ENCODE results near the gene DNM3.

The DNM3 gene

DNA sequence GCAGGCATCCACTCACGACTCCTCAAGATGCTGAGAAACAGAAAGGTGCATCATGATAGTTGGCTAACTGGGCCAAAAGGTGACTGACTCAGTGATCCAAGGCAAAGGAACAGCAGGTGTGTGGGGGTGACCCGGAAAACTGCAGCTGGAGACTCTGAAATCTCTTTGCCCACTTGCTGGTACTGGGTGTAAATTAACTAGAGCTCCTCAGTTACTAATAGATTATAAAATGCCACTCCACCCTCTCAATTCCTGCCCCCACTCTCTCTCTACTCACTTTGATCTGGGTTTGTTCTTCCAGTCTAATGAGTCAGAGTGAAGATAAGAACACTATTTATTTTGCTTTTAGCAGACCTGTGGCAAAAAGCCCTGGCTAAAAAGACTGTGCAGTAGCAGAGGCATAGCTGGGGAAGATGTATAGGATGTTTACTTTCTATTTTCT lies 609.7 kb downstream of the DNM3 start:
- no peaks in the 10 kb centered on the region for H3K27me3 ChIP-seq (ENCODE audit: control insufficient read depth, insufficient read depth, low read length)
- H3K9ac ChIP-seq (ENCODE audit: low read length), result no peak overlapping the region
- no peak overlapping the region for H3K4me3 ChIP-seq (ENCODE audit: low read length)
- H3K36me3 ChIP-seq (ENCODE audit: control insufficient read depth, insufficient read depth, low read length), result no peaks in the 10 kb centered on the region
- no peaks in the 10 kb centered on the region for H3K9me3 ChIP-seq (ENCODE audit: control insufficient read depth, low read length)
- peaks cover 44% of the 10 kb centered on the region for H3K4me1 ChIP-seq (ENCODE audit: control insufficient read depth, insufficient read depth, low read length)

DNA sequence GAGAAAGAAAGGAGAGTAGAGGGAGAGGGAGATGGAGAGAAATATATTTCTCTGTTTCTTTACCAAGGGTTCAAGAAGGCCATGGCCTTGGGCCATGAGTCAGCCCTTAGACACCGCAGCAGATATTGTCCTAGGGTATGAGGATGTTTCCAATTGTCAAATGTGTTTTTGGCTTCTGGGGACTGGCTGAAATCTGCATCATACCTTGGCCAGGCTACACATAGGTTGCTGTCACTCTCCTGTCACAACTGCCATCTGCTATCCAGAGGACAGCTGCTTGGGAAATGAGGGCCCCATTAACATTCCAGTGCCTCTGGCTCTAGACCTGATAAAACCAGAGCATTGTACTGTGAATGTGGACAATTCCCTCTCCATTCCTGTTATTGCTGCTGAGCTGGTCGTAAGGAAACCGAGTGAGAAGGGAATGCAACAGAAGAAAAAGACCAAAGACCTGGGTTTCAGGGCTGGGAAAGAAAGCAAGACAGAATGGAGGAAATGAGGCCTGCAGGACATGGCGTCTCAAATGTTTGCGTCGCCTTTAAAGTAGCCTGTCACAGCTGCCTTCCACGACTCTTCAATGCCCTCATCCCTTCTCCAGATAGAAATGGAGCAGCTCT lies 611.3 kb downstream of the DNM3 start:
- Histone ChIP-seq H3K9ac (ENCODE audit: low read length) (no peak overlapping the region), H3K27me3 (ENCODE audit: control insufficient read depth, insufficient read depth, low read length) (no peaks in the 10 kb centered on the region), H3K9me3 (ENCODE audit: control insufficient read depth, low read length) (no peaks in the 10 kb centered on the region), H3K4me1 (ENCODE audit: control insufficient read depth, insufficient read depth, low read length) (peaks cover 38% of the 10 kb centered on the region), H3K36me3 (ENCODE audit: control insufficient read depth, insufficient read depth, low read length) (no peaks in the 10 kb centered on the region), H3K4me3 (ENCODE audit: low read length) (no peak overlapping the region)

DNA sequence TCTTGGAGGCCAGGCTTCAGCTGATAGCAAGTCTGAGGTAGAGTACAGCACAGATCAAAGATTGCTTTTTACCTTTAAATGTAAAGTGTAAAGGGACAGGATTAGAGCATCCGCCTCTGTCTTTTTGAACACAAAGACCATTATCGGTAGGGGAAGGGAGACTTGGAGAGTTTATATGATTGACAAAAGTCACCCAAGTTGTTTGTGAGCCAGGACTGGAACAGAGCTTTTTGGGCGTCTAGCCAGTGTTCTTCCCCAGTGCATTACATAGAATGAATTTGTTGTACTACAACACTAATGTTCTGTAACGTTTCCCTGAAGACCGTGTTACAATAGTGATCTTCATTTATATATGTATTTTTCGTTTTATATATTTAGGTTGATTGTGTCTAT lies 611.9 kb downstream of the DNM3 start:
- Histone ChIP-seq H3K27me3 (ENCODE audit: control insufficient read depth, insufficient read depth, low read length) (no peaks in the 10 kb centered on the region), H3K36me3 (ENCODE audit: control insufficient read depth, insufficient read depth, low read length) (no peaks in the 10 kb centered on the region), H3K9me3 (ENCODE audit: control insufficient read depth, low read length) (no peaks in the 10 kb centered on the region), H3K9ac (ENCODE audit: low read length) (no peak overlapping the region), H3K4me3 (ENCODE audit: low read length) (no peak overlapping the region), H3K4me1 (ENCODE audit: control insufficient read depth, insufficient read depth, low read length) (peaks cover 37% of the 10 kb centered on the region)

DNA sequence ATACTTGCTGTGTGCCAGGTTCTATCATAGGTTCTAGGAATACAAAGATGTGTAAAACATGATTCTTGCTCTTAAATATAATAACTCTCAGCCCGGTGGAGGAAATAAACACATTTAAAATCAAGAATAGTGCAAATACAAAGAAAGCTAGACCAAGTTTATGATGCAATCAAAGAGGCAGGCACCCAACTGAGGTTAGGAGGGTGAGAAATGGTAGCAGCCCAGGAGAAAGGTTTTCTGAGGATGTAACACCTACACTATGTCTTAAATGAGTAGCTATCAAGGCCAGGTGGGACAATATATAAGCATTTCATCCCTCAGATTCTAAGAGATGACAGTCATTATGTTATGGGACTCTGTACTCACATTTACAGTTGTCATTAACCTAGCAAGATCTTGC lies 612.3 kb downstream of the DNM3 start:
- Histone ChIP-seq H3K9me3 (ENCODE audit: control insufficient read depth, low read length) (no peaks in the 10 kb centered on the region), H3K27me3 (ENCODE audit: control insufficient read depth, insufficient read depth, low read length) (no peaks in the 10 kb centered on the region), H3K9ac (ENCODE audit: low read length) (no peak overlapping the region), H3K36me3 (ENCODE audit: control insufficient read depth, insufficient read depth, low read length) (no peaks in the 10 kb centered on the region), H3K4me3 (ENCODE audit: low read length) (no peak overlapping the region), H3K4me1 (ENCODE audit: control insufficient read depth, insufficient read depth, low read length) (peaks cover 37% of the 10 kb centered on the region)

- no peaks in the 10 kb centered on the region for H3K9me3 ChIP-seq (ENCODE audit: control insufficient read depth, low read length)
- H3K27me3 ChIP-seq (ENCODE audit: control insufficient read depth, insufficient read depth, low read length), result no peaks in the 10 kb centered on the region
- H3K9ac ChIP-seq (ENCODE audit: low read length), result no peak overlapping the region
- H3K4me3 ChIP-seq (ENCODE audit: low read length), result no peak overlapping the region
- peaks cover 18% of the 10 kb centered on the region for H3K4me1 ChIP-seq (ENCODE audit: control insufficient read depth, insufficient read depth, low read length)
- H3K36me3 ChIP-seq (ENCODE audit: control insufficient read depth, insufficient read depth, low read length), result no peaks in the 10 kb centered on the region
These were observed 614.2 kb downstream of the DNM3 start for GRCh38 chr1:172455451-172455850.

DNA sequence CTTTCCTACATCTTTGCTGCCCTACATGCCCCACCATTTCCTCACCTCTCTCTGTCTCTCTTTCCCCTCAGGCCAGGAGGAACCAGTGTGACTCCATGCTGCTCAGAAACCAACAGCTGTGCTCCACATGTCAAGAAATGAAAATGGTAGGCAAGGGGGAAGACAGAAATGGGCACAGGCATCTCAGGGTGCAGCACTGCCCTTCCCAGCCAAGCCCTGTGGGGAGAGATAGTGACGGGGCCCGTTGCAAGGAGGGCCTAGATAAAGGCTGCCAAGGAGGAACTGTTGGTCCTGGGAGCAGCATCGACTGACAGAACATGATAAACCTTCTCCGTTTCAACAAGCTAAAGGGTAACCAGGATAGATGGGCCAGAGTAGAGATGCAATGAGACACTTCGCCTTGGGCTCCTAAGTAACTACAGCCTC lies 615.1 kb downstream of the DNM3 start:
- no peak overlapping the region for H3K9ac ChIP-seq (ENCODE audit: low read length)
- no peaks in the 10 kb centered on the region for H3K9me3 ChIP-seq (ENCODE audit: control insufficient read depth, low read length)
- H3K27me3 ChIP-seq (ENCODE audit: control insufficient read depth, insufficient read depth, low read length), result no peaks in the 10 kb centered on the region
- H3K4me1 ChIP-seq (ENCODE audit: control insufficient read depth, insufficient read depth, low read length), result peaks cover 12% of the 10 kb centered on the region
- H3K4me3 ChIP-seq (ENCODE audit: low read length), result no peak overlapping the region
- no peaks in the 10 kb centered on the region for H3K36me3 ChIP-seq (ENCODE audit: control insufficient read depth, insufficient read depth, low read length)

- Histone ChIP-seq H3K9ac (ENCODE audit: low read length) (no peak overlapping the region), H3K36me3 (ENCODE audit: control insufficient read depth, insufficient read depth, low read length) (no peaks in the 10 kb centered on the region), H3K9me3 (ENCODE audit: control insufficient read depth, low read length) (no peaks in the 10 kb centered on the region)
These were observed 616.3 kb downstream of the DNM3 start for GRCh38 chr1:172457479-172458130.

GRCh38 chr1:172460177-172460576 lies 618.9 kb downstream of the DNM3 start:
- no peaks in the 10 kb centered on the region for H3K4me1 ChIP-seq (ENCODE audit: control insufficient read depth, insufficient read depth, low read length)
- H3K9me3 ChIP-seq (ENCODE audit: control insufficient read depth, low read length), result no peaks in the 10 kb centered on the region
- no peaks in the 10 kb centered on the region for H3K27me3 ChIP-seq (ENCODE audit: control insufficient read depth, insufficient read depth, low read length)
- no peak overlapping the region for H3K4me3 ChIP-seq (ENCODE audit: low read length)
- no peaks in the 10 kb centered on the region for H3K36me3 ChIP-seq (ENCODE audit: control insufficient read depth, insufficient read depth, low read length)
- no peak overlapping the region for H3K9ac ChIP-seq (ENCODE audit: low read length)

More at GRCh38 chr1:172457479-172458130, 616.3 kb downstream of the DNM3 start:
- Histone ChIP-seq H3K27me3 (ENCODE audit: control insufficient read depth, insufficient read depth, low read length) (no peaks in the 10 kb centered on the region), H3K4me1 (ENCODE audit: control insufficient read depth, insufficient read depth, low read length) (peaks cover 6% of the 10 kb centered on the region), H3K4me3 (ENCODE audit: low read length) (no peak overlapping the region)

DNA sequence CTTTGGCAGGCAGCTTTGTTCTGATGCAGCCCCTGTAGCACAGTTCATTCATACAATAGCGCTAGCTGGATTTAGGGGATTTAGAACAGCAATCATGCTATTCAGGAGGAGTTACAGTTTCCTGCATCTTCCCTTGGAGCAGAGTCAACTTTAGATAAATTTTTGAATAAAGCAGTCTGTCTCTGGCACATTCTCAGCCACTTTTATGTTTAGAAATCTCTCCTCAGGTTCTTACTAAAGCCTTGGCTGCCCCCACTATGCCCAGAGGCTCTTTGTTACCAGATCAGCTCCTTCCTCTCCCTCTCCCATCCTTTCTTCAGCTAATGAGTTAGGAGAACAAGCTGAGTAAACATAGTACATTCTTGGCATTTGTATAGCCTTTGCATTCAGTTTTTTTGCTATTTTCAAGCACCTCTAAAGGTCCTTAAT lies 619.6 kb downstream of the DNM3 start:
- Histone ChIP-seq H3K36me3 (ENCODE audit: control insufficient read depth, insufficient read depth, low read length) (no peaks in the 10 kb centered on the region), H3K27me3 (ENCODE audit: control insufficient read depth, insufficient read depth, low read length) (no peaks in the 10 kb centered on the region), H3K4me1 (ENCODE audit: control insufficient read depth, insufficient read depth, low read length) (no peaks in the 10 kb centered on the region), H3K9ac (ENCODE audit: low read length) (no peak overlapping the region), H3K9me3 (ENCODE audit: control insufficient read depth, low read length) (no peaks in the 10 kb centered on the region), H3K4me3 (ENCODE audit: low read length) (no peak overlapping the region)

Measured in mucosa of stomach (tissue), 1 donor.